ENCODE results near the gene TSPYL1.
A peak's percentile ranks its signal among the peaks of the same experiment; 100 is the strongest.

Gene TSPYL1

GRCh38 chr6:116298273-116298672 is 18.5 kb upstream of the TSPYL1 start:
- no peak for DNase-seq (ENCODE audit: low read depth)
- TF ChIP-seq, protein P1, sequence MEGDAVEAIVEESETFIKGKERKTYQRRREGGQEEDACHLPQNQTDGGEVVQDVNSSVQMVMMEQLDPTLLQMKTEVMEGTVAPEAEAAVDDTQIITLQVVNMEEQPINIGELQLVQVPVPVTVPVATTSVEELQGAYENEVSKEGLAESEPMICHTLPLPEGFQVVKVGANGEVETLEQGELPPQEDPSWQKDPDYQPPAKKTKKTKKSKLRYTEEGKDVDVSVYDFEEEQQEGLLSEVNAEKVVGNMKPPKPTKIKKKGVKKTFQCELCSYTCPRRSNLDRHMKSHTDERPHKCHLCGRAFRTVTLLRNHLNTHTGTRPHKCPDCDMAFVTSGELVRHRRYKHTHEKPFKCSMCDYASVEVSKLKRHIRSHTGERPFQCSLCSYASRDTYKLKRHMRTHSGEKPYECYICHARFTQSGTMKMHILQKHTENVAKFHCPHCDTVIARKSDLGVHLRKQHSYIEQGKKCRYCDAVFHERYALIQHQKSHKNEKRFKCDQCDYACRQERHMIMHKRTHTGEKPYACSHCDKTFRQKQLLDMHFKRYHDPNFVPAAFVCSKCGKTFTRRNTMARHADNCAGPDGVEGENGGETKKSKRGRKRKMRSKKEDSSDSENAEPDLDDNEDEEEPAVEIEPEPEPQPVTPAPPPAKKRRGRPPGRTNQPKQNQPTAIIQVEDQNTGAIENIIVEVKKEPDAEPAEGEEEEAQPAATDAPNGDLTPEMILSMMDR (IDR thresholded peaks at IDR 0.05; ENCODE audit: control insufficient read depth, extremely low read depth, insufficient read depth): no peak
- H3K4me3 ChIP-seq (ENCODE audit: low read depth, low read length): no peak overlapping the region

GRCh38 chr6:116292553-116292952 is 12.8 kb upstream of the TSPYL1 start:
- no peak for DNase-seq (ENCODE audit: low read depth)
- TF ChIP-seq, protein P1 (IDR thresholded peaks at IDR 0.05; ENCODE audit: control insufficient read depth, extremely low read depth, insufficient read depth): no peak
- H3K4me3 ChIP-seq (ENCODE audit: low read depth, low read length): no peak overlapping the region

- TF ChIP-seq, protein P1 (IDR thresholded peaks at IDR 0.05; ENCODE audit: control insufficient read depth, extremely low read depth, insufficient read depth): no peak
- DNase-seq (ENCODE audit: low read depth): no peak
- H3K4me3 ChIP-seq (ENCODE audit: low read depth, low read length): no peak overlapping the region
Observed at GRCh38 chr6:116291701-116292396, 12.1 kb upstream of the TSPYL1 start.

DNA sequence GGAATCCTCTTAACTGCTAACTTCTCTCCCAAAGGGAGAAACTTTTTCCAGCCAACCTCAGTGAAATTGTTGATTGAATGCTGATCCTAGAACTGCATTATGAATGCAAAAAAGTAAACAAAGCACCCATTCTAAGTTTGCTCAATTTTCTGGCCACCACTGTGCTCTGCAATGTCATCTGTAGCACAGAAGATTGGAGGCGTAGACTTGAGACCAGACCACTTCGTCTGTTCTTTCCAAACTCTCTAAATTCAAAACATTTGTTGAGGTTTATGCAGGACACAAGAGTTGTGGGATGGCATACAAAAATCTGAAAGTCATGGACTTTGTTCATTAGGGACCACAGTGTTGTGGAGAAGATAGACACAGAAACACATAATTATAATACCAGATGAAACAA is 11.1 kb upstream of the TSPYL1 start:
- no peak for DNase-seq (ENCODE audit: low read depth)

GRCh38 chr6:116289876-116290275 is 10.1 kb upstream of the TSPYL1 start:
- DNase-seq (ENCODE audit: low read depth): no peak
- no peak overlapping the region for H3K4me3 ChIP-seq (ENCODE audit: low read depth, low read length)
- TF ChIP-seq, protein P1 (IDR thresholded peaks at IDR 0.05; ENCODE audit: control insufficient read depth, extremely low read depth, insufficient read depth): no peak

More for the DNA sequence above, 11.1 kb upstream of the TSPYL1 start:
- TF ChIP-seq, protein P1 (IDR thresholded peaks at IDR 0.05; ENCODE audit: control insufficient read depth, extremely low read depth, insufficient read depth): no peak
- no peak overlapping the region for H3K4me3 ChIP-seq (ENCODE audit: low read depth, low read length)

GRCh38 chr6:116287689-116288282 is 8.1 kb upstream of the TSPYL1 start:
- H3K4me3 ChIP-seq (ENCODE audit: low read depth, low read length): no peak overlapping the region
- DNase-seq (ENCODE audit: low read depth): peak; percentile 19
- TF ChIP-seq, protein P1 (IDR thresholded peaks at IDR 0.05; ENCODE audit: control insufficient read depth, extremely low read depth, insufficient read depth): peak; percentile 85

Data from LNCaP clone FGC (cell line).